Prostate gland (tissue), 2 donors: ENCODE results near the gene MRGPRG.

Experiments
- POLR2AphosphoS5 ChIP-seq: sonication (generic); formaldehyde crosslinking; IDR thresholded peaks from one replicate; pipeline ENCODE4 v1.6.1; 2017; ENCODE audit warnings: antibody characterized with exemption
- TF ChIP-seq, protein P1 (sequence below), 4 experiments: fragments of 200-600 bp in 2 of 4; fragments of 450-650 bp in 2 of 4; sonication (generic) in 2 of 4; IDR thresholded peaks; 1 replicate in 3 of 4; 2 replicates in 1 of 4; pipeline ENCODE4 v1.5.1; 2016 to 2019; ENCODE audit warnings: antibody characterized with exemption in 4 of 4, mild to moderate bottlenecking in 2 of 4, moderate library complexity in 2 of 4

DNA sequence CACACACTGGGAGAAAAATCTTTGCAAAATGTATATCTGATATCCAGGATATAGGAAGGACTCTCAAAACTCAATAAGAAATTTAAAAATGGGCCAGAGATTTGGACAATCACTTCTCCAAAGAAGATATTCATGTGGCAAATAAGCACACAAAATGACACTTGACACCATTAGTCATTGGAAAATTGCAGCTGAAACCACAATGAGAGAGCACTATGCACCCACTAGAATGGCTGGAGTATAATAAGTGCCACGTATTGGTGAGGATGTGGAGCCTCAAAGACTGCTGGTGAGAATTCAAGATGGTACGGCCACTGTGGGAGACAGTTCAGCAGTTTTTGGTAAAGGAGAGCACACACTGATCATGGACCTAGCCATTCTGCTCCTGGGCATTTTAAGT lies 40.7 kb downstream of the MRGPRG start:
- TF ChIP-seq, protein P1, sequence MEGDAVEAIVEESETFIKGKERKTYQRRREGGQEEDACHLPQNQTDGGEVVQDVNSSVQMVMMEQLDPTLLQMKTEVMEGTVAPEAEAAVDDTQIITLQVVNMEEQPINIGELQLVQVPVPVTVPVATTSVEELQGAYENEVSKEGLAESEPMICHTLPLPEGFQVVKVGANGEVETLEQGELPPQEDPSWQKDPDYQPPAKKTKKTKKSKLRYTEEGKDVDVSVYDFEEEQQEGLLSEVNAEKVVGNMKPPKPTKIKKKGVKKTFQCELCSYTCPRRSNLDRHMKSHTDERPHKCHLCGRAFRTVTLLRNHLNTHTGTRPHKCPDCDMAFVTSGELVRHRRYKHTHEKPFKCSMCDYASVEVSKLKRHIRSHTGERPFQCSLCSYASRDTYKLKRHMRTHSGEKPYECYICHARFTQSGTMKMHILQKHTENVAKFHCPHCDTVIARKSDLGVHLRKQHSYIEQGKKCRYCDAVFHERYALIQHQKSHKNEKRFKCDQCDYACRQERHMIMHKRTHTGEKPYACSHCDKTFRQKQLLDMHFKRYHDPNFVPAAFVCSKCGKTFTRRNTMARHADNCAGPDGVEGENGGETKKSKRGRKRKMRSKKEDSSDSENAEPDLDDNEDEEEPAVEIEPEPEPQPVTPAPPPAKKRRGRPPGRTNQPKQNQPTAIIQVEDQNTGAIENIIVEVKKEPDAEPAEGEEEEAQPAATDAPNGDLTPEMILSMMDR (IDR thresholded peaks at IDR 0.05): no peak
- TF ChIP-seq POLR2AphosphoS5: no peak
